HG02623 (cell line): ENCODE results near the gene APBA2.

Source experiments
- ATAC-seq: cut with Tn5 transposase; IDR thresholded peaks from one replicate; pipeline ENCODE4 v1.9.1; 2021; ENCODE audit warnings: moderate library complexity; ENCODE audit not compliant: unreplicated experiment

APBA2 gene

DNA sequence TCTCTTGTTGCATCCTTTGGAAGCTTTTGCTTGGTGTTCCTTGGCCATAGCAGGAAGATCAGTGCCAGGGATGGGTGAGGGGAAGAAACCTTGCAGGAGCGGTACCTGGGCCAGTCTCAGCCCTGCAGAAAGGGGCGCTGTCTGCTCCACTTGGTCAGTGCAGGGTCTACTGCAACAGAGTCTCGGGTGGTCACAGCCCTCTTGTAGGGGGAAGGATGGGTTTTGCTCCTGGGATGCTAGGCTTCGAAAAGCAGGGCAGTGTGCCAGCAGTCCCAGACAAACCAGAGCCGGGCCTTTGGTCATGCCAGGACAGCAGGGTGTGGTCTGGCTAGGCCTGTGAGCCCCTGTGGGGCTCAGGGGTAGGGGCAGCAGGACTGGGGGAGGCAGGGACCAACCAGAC is 186.7 kb downstream of the APBA2 start:
- no peak for ATAC-seq

DNA sequence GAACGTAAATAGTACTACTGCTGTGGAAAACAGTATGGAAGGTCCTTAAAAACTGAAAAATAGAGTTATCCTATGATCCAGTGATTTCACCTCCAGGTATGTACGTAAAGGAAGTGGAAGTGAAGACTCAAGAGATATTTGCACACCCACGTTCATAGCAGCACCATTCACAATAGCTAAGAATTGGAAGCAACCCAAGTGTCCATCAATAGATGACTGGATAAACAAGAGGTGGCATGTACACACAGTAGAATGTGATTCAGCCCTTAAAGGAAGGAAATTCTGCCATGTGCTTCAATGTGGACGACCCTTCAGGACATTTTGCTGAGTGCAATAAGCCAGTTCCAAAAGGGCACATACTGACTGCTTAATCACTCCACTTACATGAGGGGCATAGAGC is 188.3 kb downstream of the APBA2 start:
- ATAC-seq, result no peak

DNA sequence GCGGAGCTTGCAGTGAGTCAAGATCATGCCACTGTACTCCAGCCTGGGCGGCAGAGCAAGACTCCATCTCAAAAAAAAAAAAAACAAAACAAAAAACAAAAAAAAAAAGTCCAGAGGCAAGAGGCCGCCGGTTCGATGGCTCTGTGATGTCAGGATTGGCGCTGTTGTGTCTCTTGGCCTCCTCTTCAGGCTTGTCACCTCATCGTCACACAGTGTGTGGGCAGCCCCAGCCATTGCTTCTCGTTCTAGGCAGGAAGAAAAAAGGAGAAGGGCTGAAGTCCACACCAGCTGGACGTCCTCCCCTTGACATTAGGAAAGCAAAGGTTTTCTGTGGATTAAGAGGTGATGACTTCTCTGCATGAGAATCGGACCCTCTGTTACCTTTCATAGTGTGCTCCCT is 192.8 kb downstream of the APBA2 start:
- ATAC-seq, result no peak

DNA sequence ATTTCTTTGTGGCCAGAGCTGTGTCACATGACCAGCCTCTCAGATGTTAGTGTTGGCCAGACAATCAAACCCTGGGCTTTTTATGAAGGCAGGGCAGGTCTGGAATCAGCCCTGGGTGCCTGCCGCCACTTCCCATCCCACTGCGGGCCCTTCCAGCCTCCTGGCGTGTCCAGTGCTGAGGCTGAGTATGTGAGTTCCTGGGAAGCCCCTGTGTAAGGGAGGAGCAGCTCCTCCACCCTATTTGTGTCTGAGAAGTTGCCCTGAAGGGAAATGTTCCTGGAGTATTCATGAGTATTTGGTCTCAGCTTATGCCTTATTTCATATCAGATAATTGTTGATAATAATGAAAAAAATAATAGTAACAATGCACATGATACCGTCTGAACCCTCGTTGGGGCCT is 193.7 kb downstream of the APBA2 start:
- no peak for ATAC-seq

DNA sequence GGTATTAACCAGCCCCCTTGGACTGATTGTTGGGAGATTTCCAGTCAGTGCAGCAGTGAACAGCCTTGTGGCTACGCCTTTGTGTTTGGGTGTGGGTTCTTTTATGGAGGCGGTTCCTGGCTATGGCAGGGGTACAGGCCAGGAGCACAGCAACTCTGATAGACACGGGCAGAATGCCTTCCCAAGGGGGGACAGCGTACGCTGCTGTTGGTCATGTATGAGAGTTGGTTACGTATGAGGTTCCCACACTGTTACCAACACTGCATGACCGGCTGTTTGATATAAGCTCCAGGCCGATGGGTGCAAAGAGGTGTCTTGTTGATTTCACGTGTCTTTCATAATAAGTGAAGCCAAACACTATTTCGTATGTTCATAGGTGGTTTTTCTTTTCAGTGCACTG is 196.0 kb downstream of the APBA2 start:
- no peak for ATAC-seq

DNA sequence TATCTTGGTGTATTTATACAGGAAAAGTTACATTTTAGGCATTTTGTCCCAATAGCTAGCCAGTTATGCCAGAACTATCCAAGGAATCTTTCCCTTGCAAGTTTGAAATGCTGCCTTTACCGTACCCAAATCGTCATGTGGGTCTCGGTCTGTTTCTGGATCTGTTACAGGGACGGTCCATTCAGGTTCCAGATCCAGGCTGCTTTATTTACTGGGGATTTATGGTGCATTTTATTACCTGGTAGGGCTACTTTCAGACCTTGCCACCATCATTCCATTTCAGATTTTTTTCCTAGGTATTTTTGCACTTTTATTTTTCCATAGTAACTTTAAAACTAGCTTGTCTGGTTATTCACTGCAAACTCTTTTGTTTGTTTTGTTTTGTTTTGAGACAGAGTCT is 197.4 kb downstream of the APBA2 start:
- no peak for ATAC-seq

DNA sequence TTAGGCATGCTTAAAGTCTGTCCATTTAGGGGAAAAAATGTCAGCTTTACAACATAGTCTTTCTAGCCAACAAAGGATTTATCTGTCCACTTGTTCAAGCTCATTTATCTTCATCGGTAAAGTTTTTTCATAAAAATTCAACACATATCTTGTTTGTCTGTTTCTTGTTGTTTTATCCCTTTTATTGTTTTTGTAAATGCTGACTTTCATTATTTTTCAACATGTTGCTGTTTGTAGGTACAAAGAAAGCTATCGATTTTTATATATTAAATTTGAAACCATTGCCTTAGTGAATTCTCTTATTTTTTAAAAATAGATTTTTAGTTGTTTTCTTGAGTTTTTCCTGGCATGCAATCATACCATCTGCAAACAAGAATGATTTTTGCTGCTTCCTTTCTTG is 198.1 kb downstream of the APBA2 start:
- ATAC-seq, result no peak

DNA sequence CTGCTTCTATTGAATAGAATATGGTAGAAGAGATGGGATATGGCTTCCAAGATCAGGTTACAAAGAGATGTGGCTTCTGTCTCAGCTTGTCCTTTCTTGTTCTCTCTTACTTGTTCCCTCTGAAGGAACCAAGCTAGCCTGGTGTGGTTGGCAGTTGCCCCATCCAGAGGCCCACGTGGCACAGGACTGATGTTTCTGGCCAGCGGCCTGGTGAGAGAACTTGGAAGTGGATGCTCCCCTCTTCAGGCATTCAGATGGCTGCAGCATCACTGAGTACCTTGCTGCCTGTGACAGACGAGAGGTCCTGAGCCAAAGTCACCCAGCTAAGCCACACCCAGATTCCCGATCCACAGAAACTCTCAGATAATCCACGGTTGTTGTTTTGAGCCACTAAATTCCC is 200.2 kb downstream of the APBA2 start:
- ATAC-seq, result no peak

DNA sequence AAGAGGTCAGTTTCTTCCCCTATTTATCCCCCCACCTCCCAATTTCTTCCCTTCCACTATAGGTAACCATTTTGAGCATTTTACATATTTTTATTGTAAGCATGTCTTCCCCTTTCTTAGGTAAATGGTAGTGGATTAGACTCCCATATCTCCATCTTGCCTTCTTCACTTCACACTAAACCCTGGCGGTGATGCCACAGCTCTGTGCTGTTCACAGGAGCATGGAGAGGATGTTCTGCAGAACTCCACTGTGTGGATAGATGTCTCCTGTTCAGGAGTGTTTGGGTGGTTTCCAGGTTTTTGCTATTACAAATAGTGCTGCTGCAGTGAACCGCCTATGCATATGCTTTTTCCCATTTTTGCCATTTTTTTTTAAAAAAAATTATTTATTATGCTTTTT is 201.1 kb downstream of the APBA2 start:
- ATAC-seq, result no peak

DNA sequence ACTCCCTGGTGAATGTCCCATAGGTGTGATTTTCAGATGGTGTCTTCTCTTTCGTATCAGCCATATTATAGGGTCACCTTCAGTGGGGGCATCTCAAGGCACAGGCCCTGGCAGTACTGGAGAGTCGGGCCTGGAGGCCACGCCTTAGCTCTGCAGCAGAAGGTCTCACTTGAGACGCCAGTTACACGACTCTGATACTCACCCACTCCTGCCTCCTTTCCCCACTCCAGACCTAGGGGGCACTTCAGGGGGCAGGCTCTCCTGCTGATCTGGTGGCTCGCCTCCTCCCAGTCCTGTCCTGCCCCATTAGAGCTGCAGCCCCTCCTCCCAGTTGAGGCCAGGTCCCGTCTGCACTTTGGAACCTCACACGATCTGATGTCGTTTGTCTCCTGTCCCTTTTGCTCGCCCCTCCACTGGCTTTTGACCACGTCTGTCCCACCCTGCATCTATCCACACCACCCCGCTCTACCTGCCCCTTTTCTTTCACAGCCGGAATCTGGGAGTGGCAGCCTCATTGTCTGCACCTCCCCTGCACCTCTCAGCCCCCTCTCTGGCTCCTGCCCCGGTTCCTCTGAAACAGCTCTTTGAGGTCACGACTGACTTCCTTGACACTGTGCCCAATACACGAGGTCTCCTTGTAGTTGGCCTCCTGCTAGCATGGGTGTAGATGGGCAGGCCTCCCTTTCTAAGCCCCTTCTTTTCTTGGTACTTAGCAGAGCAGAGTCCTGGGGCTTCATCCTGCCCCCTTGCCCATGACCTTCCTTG is 201.9 kb downstream of the APBA2 start:
- ATAC-seq, result no peak

DNA sequence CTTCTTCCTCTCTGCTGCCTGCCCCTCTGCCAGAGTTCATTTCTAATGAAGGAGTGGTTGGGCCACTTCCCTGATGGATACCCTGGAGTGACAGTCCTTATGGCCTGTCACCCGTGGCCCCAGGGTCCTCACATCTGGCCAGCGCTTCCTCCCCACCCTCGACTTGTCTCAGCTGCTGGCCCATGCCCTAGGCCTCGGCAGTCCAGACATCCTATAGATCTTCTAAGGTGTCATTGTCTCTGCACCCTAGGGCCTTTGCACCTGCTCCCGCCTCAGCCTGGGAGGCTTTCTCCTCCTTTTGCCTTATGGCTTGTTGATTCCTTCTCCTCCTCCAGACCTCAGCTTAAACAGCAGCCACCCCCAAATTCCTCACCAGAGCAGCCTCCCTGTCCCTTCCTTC is 202.9 kb downstream of the APBA2 start:
- ATAC-seq, result no peak

DNA sequence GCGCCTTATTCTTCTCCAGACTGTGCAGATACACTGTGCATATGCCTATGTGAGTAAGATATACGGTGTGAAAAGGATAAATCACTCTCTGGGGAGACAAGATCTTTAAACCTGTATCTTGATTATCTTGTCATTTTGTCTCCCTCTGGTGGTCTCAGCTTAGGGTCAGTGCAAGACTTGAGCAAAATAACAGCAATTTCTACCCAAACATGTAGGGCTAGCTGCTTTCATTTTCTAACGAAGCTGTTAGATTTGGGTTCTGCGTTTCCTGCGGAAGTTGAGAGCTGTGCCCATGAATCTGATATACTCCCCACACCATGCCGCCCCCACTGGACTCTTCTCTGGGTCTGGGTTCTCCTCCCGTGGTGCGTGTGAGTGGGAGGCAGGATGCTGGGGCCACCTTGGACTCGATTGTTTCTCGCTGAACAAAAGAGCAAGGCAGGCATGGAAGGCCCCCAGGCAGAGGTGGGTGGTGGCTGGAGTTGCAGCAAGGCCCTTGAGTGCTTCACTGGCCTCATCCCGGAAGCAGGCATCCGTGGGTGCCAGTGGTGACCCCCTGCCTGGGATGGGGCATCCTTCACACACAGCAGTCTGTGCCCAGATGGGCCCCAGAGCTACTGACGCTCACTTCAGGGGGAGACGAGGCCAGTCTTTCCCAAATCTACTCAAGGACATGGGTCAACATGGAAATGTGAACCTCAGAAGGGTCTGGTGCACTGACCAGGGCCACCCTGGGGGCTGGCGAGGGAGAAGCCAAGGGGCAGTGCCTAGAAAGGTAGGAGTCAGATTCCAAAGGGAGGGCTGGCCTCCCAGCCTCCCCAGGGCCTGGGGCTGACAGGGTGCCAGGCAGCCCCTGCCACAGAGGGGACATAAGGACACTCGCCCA is 204.2 kb downstream of the APBA2 start:
- ATAC-seq, result no peak

DNA sequence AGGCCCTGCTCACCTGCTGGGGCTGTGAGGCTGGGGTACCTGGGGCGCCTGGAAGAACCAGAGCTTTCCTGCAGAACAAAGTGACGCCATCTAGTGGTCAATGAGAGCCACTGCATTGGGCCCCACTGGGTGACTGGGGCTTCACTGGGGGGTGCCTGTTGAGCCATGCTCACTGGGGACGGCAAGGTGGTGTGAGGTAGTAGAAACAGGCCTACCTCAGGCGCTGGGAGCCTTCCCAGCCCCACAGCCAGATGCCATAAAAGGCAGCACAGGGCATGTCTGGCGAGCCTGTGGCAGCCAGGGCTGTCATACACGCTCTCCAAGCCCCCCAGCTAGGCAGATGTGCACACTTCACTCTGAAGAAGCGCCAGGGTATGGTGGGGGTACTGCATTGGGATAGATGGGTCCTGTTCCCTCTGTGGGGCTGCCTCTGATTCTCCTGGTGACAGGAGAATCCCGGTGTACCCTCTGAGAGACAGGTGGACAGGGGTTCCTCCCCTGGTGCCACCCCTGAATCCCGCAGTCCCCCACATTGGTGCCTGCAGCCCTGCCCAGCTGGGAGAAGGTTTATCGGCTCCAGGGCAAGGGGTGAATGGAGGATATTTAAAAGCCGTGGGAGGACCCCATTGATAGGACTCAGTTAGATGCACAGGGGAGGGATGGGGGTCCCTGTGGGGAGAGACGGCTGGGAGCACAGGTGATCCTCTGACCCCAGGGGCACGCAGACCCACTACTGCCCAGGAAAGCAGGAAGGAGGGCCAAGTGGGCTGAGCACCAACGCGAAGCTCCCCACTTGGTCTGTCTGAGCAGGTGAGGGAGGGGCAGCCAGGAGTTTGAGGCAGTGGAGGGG is 205.1 kb downstream of the APBA2 start:
- ATAC-seq, result no peak

DNA sequence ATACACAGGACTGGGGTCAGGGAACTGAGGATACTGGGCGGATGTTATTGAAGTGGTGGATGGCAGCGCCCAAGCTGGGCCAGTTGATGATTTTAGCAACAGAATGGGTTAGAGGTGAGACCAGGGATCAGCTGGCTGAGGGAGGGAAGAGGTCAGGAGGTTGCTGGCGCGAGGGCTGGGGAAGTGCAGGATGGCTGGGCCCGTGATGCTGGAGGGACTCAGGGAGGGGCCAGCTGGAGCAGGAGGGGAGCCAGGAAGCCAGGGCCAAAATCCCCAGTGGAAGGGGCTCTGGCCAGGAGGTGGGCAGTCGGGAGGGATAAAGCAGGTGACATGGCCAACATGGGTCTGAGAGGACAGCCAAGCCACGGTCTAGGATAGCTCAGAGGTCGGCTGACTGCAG is 205.9 kb downstream of the APBA2 start:
- no peak for ATAC-seq

DNA sequence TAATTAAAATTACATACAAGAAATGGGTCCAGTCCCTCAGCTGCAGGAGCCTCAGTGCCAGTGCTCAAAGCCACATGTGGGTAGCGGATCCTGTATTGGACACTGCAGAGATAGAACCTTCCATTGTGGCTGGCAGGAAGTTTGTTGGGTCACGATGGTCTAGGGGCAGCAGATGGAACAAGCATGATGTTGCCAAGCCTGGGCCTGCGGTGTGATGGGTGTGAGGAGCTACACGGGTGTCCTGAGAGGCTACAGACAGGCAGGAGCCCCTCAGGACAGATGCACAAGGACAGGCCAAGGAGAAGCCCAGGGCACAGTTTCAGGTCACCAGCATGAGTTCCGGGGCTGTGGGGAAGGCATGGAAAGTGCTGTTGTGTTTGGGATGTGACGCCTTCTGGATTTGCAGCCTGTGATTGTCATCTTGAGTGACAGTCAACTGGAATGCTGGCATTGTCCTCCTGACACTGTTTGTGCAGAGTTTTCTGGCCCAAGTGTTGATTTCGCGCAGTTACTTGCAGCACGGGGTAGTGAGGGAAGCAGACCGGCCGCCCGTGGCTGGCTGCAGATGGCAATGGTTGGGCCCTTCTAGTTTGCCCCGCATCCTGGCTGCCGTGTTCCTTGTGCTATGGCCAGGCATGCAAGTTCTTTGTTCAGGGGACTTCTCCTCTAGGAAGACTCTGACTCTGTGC is 206.7 kb downstream of the APBA2 start:
- no peak for ATAC-seq

DNA sequence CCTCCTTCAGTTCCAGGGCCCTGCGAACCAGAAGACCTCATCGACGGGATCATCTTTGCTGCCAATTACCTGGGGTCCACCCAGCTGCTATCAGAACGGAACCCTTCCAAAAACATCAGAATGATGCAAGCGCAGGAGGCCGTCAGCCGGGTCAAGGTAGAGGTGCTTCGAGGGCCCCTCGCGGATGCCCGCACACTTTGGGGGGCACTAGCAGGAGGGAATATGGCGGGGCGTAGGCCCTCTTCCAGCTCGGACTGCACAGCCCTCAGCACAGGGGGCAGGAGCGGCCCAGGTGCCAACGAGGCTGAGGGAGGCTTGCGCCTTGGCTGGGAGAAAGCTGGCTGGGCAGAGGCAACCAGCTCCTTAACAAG is 207.3 kb downstream of the APBA2 start:
- ATAC-seq, result no peak

DNA sequence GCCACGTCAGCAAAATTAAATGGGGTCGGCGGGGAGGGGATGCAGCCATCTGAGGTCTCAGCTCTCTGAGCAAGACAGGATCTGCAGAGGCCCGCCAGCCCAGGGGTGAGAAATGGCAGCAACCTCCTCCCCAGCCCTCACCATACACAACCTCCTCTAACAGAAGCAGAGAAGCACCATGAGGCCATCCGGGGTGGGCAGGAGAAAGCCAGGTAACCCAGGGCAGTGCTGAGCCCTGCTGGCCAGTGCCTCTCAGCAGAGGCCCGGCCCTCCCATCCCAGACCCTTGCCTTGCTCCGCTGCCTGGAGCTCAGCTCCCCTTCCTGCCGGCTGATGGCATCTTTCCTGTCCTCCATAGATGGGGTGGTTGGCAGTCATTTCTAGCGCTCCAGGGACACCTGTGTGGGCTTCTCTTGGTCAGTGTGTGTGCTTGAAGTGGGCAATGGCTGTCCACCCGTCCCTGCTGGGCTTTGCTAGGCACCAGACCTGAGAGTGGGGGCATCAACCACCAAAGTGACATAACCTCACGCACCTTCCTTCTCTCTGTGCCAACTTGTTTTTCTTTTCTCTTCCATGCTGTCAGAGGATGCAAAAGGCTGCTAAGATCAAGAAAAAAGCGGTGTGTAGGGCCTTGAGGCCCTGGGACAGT is 208.0 kb downstream of the APBA2 start:
- ATAC-seq, result no peak

DNA sequence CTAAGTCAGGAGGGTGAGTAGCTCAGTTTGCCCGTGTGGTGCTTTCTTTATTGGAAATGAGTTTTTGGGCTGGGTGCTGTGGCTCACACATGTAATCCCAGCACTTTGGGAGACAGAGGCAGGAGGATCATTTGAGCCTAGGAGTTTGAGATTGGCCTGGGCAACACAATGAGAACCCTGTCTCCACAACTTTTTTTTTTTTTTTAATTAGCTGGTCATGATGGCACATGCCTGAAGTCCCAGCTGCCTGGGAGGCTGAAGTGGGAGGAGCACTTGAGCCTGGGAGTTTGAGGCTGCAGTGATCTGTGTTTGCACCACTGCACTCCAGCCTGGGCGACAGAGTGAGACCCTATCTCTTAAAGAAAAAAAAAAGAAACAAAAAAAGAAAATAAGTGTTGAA is 208.9 kb downstream of the APBA2 start:
- no peak for ATAC-seq

DNA sequence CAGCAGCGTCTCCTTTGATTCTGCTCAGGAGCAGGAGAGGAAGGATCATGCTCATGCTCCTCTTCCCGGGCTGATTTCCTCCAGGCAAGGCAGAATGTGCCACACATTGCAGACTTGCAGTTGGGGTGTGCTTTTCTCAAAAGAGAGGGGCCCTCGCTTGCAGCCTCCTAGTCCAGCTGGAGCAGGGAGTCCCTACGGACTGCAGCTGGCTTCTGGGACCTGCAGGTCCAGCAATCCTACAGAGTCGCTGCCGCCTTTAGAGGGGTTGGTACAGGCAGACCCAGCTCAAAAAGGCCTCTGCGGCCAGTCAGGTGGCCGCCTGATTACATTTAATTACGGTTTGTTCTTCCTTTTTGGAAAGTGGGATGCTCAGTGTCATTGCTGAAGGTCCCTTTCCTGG is 210.0 kb downstream of the APBA2 start:
- ATAC-seq, result no peak

DNA sequence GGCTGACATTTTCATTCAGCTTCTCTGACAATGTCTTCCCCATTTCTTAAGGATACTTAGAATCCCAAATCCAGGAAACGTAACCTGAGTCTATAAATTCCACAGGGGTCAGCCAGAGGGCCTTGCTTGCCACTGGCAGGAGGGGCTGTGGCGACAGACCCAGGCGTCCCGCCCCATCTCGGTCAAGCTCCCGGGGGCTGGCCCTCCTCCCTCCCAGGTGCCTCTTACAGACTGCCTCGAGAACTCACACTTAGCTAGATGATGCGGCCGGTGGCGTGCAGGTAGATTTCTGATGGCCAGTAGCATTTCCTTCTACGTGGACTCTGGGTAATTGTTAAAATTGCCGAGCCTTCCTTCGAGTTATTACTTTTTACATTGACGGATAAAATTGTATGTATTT is 211.4 kb downstream of the APBA2 start:
- ATAC-seq, result no peak
